ENCODE measurements around the gene CPED1. TPM values are rescaled to one million over a fixed set of nuclear protein-coding genes. Genes with fewer than 3 reads are reported as not detected.

CPED1 gene
- total RNA-seq, 2 experiments from 2014 or later: not detected

GRCh38 chr7:121272676-121273075 is 284.2 kb downstream of the CPED1 start:
- Histone ChIP-seq H3K4me1 (ENCODE audit: insufficient read depth, low read length, poor library complexity, severe bottlenecking) (no peaks in the 10 kb centered on the region), H3K36me3 (ENCODE audit: insufficient read depth, low read length) (no peaks in the 10 kb centered on the region), H3K4me3 (ENCODE audit: low read depth, low read length, poor library complexity, severe bottlenecking) (no peak overlapping the region), H3K9me2 (ENCODE audit: insufficient read depth, low read length) (no peaks in the 10 kb centered on the region), H2AFZ (ENCODE audit: low read length) (no peak overlapping the region), H3K79me2 (ENCODE audit: insufficient read depth, low read depth, low read length) (no peaks in the 10 kb centered on the region), H3K4me2 (ENCODE audit: low read length) (no peak overlapping the region), H4K20me1 (ENCODE audit: insufficient read depth, low read length) (no peaks in the 10 kb centered on the region), H3K27ac (ENCODE audit: low read depth, low read length, poor library complexity, severe bottlenecking) (no peak overlapping the region), H3K9me3 (ENCODE audit: low read length) (no peaks in the 10 kb centered on the region)
- BruUV-seq (replicated peaks): no TSS peak
- ChIA-PET CTCF (ENCODE audit: unreplicated experiment) (no interaction called here), POLR2A (interaction anchor here (1.6 kb wide), 1 partner anchor 10 kb away, joined by 5 read pairs; no protein-coding TSS in a partner anchor)
- no peak for TF ChIP-seq EZH2phosphoT487 (IDR thresholded peaks at IDR 0.05; ENCODE audit: borderline replicate concordance, low read depth, low read length)
- TF ChIP-seq CTCF (conservative IDR thresholded peaks at IDR 0.05; ENCODE audit: low read length): no peak
- no peak for DNase-seq (ENCODE audit: low spot score)
- intact Hi-C loops (cut with micrococcal nuclease; ENCODE audit: unreplicated experiment): no loop called here

GRCh38 chr7:121273467-121274167 is 285.1 kb downstream of the CPED1 start:
- intact Hi-C loops (cut with micrococcal nuclease; ENCODE audit: unreplicated experiment): no loop called here
- no peaks in the 10 kb centered on the region for H3K9me3 ChIP-seq (ENCODE audit: low read length)
- ChIA-PET POLR2A (interaction anchor here (0.6 to 1.6 kb wide), 3 partner anchors 9 to 1124 kb away, joined by 3 to 5 read pairs (median 5); no protein-coding TSS in a partner anchor), CTCF (ENCODE audit: unreplicated experiment) (no interaction called here)
- H4K20me1 ChIP-seq (ENCODE audit: insufficient read depth, low read length): no peaks in the 10 kb centered on the region
- no peak overlapping the region for H3K4me3 ChIP-seq (ENCODE audit: low read depth, low read length, poor library complexity, severe bottlenecking)
- BruUV-seq (replicated peaks): no TSS peak
- no peak overlapping the region for H3K27ac ChIP-seq (ENCODE audit: low read depth, low read length, poor library complexity, severe bottlenecking)
- DNase-seq (ENCODE audit: low spot score): no peak
- H2AFZ ChIP-seq (ENCODE audit: low read length): no peak overlapping the region
- no peaks in the 10 kb centered on the region for H3K36me3 ChIP-seq (ENCODE audit: insufficient read depth, low read length)
- no peak for TF ChIP-seq CTCF (conservative IDR thresholded peaks at IDR 0.05; ENCODE audit: low read length)
- no peak for TF ChIP-seq EZH2phosphoT487 (IDR thresholded peaks at IDR 0.05; ENCODE audit: borderline replicate concordance, low read depth, low read length)
- no peaks in the 10 kb centered on the region for H3K4me1 ChIP-seq (ENCODE audit: insufficient read depth, low read length, poor library complexity, severe bottlenecking)
- H3K4me2 ChIP-seq (ENCODE audit: low read length): no peak overlapping the region
- H3K9me2 ChIP-seq (ENCODE audit: insufficient read depth, low read length): no peaks in the 10 kb centered on the region
- no peaks in the 10 kb centered on the region for H3K79me2 ChIP-seq (ENCODE audit: insufficient read depth, low read depth, low read length)

GRCh38 chr7:121274467-121274866 is 286.0 kb downstream of the CPED1 start:
- Histone ChIP-seq H3K4me3 (ENCODE audit: low read depth, low read length, poor library complexity, severe bottlenecking) (no peak overlapping the region), H3K27ac (ENCODE audit: low read depth, low read length, poor library complexity, severe bottlenecking) (no peak overlapping the region), H3K79me2 (ENCODE audit: insufficient read depth, low read depth, low read length) (no peaks in the 10 kb centered on the region), H3K9me2 (ENCODE audit: insufficient read depth, low read length) (no peaks in the 10 kb centered on the region), H3K4me1 (ENCODE audit: insufficient read depth, low read length, poor library complexity, severe bottlenecking) (no peaks in the 10 kb centered on the region), H3K4me2 (ENCODE audit: low read length) (no peak overlapping the region), H2AFZ (ENCODE audit: low read length) (no peak overlapping the region), H3K36me3 (ENCODE audit: insufficient read depth, low read length) (no peaks in the 10 kb centered on the region), H3K9me3 (ENCODE audit: low read length) (no peaks in the 10 kb centered on the region), H4K20me1 (ENCODE audit: insufficient read depth, low read length) (no peaks in the 10 kb centered on the region)
- intact Hi-C loops (cut with micrococcal nuclease; ENCODE audit: unreplicated experiment): no loop called here
- no TSS peak for BruUV-seq (replicated peaks)
- ChIA-PET POLR2A (interaction anchor here (0.6 to 1.6 kb wide), 3 partner anchors 8 to 168 kb away, joined by 3 to 5 read pairs (median 3); no protein-coding TSS in a partner anchor), CTCF (ENCODE audit: unreplicated experiment) (no interaction called here)
- DNase-seq (ENCODE audit: low spot score): no peak
- TF ChIP-seq CTCF (conservative IDR thresholded peaks at IDR 0.05; ENCODE audit: low read length) (no peak), EZH2phosphoT487 (IDR thresholded peaks at IDR 0.05; ENCODE audit: borderline replicate concordance, low read depth, low read length) (no peak)

Measured in OCI-LY7 (cell line).